GM12872 (cell line): ENCODE measurements around the gene FAM47E.

Source experiments
- TF ChIP-seq, protein P1 (sequence below): IDR thresholded peaks from 3 replicates; pipeline ENCODE4 v1.5.1; 2011; ENCODE audit warnings: low read depth, mild to moderate bottlenecking, low read length, moderate library complexity; ENCODE audit not compliant: insufficient read depth

The FAM47E gene

DNA sequence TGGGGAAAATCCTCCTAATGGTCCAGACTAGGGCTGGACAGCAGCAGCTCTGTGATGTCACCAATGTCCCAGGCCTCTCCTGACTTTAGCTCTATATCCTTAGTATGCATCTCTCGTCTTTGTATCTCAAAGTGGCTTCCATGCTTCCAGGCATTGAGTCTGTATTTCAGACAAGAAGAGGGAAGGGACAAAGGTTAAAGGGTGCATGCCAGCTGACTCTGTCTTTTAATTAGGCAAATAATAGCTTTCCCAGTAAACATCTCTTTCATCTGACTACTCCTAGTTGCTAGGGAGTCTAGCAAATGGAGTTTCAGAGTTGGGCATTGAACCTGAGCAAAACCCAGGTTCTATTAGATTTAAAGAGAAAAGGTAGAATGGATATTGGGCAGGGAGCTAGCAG, 5.4 kb downstream of the FAM47E start:
- TF ChIP-seq, protein P1, sequence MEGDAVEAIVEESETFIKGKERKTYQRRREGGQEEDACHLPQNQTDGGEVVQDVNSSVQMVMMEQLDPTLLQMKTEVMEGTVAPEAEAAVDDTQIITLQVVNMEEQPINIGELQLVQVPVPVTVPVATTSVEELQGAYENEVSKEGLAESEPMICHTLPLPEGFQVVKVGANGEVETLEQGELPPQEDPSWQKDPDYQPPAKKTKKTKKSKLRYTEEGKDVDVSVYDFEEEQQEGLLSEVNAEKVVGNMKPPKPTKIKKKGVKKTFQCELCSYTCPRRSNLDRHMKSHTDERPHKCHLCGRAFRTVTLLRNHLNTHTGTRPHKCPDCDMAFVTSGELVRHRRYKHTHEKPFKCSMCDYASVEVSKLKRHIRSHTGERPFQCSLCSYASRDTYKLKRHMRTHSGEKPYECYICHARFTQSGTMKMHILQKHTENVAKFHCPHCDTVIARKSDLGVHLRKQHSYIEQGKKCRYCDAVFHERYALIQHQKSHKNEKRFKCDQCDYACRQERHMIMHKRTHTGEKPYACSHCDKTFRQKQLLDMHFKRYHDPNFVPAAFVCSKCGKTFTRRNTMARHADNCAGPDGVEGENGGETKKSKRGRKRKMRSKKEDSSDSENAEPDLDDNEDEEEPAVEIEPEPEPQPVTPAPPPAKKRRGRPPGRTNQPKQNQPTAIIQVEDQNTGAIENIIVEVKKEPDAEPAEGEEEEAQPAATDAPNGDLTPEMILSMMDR, result no peak

DNA sequence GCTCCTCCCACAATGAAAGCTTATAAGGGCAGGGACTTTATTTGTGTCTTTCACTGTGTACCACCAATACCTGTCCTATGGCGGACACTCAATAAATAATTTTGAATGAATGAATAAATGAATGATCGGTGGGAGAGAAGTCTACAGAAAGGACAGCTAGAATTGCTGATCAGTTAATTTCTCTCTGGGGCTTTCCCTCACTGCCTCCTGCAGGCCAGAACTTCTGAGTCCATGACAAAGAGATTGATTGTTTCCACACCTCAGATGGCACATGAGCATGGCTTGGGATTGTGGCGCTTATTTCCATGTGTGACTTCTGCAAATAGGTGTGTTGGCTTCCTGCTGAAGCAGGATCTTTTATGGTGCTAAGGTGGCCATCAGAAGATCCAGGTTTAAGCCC, 6.3 kb downstream of the FAM47E start:
- TF ChIP-seq, protein P1, result no peak

DNA sequence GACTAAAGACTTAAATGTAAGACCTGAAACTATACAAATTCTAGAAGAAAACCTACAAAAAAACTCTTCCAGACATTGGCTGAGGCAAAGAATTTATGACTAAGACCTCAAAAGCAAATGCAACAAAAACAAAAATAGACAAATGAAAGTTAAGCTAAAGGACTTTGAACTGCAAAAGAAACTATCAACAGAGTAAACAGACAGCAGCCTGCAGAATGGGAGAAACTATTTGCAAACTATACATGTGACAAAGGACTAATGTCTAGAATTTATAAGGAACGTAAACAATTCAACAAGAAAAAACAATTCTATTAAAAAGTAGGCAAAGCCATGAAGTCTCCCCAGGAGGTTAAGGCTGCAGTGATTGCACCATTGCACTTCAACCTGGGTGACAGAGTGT, 9.1 kb downstream of the FAM47E start:
- TF ChIP-seq, protein P1, result no peak

GRCh38 chr4:76265631-76266218, 14.2 kb downstream of the FAM47E start:
- TF ChIP-seq, protein P1, result no peak

GRCh38 chr4:76266627-76267026, 15.1 kb downstream of the FAM47E start:
- TF ChIP-seq, protein P1, result no peak

DNA sequence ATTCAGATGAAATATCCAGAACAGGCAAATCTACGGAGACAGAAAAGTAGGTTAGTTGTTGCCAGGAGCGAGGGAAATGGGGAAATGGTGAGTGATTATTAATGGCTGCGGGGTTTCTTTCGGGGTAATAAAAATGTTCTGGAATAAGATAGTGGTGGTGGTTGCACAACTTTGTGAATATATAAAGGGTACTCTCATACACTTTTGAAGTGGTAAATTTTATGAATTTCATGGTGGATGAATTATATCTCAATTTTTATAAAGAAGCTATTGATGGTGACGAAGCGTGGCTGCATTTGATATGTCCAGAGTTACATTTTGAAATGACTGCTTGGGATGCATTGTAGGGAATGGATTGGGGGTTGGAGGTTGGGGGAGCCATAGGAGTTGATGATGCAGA, 16.3 kb downstream of the FAM47E start:
- TF ChIP-seq, protein P1, result no peak

GRCh38 chr4:76270244-76271175, 19.0 kb downstream of the FAM47E start:
- TF ChIP-seq, protein P1, result no peak
